ENCODE results near the gene TBL3.
"Not testable (repeated sequence)": the region's sequence is repeated elsewhere in the genome, so short reads cannot be mapped to it uniquely, and the experiment has no call there.

TBL3 gene

GRCh38 chr16:1971796-1972489, at the start of gene TBL3:
TBL3 (plus strand) TSS chr16:1972053; CDS start chr16:1972165, 112 bp downstream.
- peak; percentile 96 for DNase-seq (ENCODE audit: low spot score)

- DNase-seq (ENCODE audit: low spot score), result no peak
Measured at GRCh38 chr16:1922357-1922756, 49.5 kb upstream of the TBL3 start.

GRCh38 chr16:1923299-1924034, 48.4 kb upstream of the TBL3 start:
- peak; percentile 61 for DNase-seq (ENCODE audit: low spot score)

- no peak for DNase-seq (ENCODE audit: low spot score)
Measured at GRCh38 chr16:1924095-1924494, 47.8 kb upstream of the TBL3 start.

DNA sequence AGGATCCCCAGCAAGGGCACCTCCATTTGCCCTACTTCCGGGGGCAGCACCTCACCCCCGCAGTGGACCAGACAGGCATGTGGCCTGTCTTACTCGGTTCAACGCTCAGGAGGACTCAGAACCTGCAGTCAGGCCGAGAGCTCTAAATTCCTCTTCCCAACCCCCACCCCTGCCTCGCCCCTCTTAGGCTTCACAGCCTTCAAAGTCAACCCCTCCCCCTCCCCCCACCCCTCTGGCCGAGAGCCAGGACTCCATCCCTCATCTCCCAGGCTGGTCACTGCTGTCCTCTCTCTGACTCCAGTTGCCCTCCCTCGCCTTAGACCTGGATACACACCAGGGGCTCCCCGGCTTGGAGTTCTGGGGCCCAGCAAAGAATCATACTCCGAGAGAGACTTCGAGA, 45.6 kb upstream of the TBL3 start:
- no peak for DNase-seq (ENCODE audit: low spot score)

DNA sequence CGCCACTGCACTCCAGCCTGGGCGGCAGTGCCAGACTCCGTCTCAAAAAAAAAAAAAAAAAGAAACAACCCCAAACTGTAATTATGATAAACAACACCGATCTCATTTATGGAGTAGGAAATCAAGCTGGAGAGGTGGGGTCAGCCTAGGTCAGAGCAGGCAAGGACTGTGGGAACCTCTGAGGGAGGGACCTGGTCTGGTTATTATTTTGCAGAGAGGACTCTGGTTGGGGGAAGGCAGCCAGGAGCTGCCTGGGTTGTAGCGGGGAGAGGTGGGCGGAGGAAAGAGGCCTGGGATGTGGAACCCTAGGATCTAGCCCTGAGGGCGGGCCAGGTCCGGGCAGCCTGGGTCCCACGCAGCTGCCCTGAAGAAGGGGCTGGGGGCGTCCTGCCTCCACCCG, 42.7 kb upstream of the TBL3 start:
- peak; percentile 66 for DNase-seq (ENCODE audit: low spot score)

DNA sequence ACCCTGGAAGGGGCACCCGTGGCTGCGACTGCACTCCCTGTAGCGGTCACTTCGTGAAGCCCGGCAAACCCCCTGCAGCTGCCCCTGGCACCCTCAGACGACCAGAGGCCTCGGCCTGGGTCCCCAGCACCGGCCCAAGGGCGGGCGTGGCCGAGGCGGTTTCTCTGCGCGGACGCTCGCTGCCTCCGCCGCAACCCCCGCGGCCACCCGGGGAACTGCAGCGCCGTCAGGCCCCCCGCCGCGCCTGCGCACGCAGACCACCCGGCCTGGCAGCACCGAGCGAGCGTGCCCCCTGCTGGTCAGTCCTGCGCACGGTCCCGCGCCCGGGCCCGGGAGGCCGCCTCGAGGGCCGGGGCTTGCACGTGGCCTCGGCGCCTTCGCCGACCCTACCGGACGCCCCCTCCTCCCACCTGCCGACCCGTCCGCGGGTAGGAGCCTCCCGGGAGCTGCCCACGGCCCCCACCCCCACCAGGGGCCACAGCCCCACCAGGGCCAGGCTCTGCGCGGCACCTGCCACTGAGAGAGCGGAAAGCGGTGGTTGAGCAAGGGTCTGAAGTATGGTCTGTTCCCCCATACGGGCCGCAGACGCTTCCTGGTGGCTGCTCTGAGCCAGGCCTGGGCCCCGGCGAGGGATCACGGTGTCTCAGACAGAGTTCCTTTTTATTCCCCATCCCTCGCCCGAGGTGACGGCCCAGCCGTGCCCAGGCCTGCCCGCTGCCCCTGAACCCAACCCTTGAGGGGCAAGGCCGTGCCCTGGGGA, 42.1 kb upstream of the TBL3 start:
- DNase-seq (ENCODE audit: low spot score), result peak; percentile 96

GRCh38 chr16:1930338-1930720, 41.5 kb upstream of the TBL3 start:
- no peak for DNase-seq (ENCODE audit: low spot score)

GRCh38 chr16:1932050-1933028, 39.5 kb upstream of the TBL3 start:
- DNase-seq (ENCODE audit: low spot score), result peak; percentile 73

DNA sequence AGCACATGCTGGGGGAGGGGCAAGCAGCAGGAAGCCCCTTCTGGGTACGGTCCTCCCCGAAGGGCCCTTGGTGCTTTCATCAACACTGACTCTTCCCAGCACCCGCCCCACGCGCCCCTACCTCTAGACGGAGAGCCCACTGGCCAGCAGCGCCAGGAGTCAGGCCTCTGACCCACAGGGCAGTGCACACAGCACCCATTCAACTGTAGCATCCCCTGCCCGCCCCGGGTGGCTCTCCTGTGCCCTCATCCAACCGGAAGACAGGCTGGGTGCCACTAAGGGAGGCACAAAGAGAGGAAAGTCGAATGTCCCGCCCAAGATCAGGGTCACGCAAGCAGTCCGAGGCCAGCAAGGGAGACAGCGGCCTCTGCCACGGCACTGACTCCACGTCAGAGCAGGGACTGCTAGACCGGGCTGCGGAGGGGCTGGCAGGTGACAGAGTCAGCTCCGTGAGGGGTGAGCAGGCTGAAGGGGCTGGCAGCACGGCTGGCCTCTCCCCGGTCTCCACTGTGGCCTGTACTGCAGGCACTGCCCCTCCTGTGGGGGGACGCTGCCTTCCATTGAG, 38.7 kb upstream of the TBL3 start:
- DNase-seq (ENCODE audit: low spot score), result no peak

GRCh38 chr16:1936945-1937479, 34.8 kb upstream of the TBL3 start:
- DNase-seq (ENCODE audit: low spot score), result no peak

GRCh38 chr16:1938316-1938715, 33.5 kb upstream of the TBL3 start:
- DNase-seq (ENCODE audit: low spot score), result no peak

- no peak for DNase-seq (ENCODE audit: low spot score)
Measured at GRCh38 chr16:1938910-1939309, 32.9 kb upstream of the TBL3 start.

GRCh38 chr16:1939833-1940232, 32.0 kb upstream of the TBL3 start:
- not testable (repeated sequence) for DNase-seq (ENCODE audit: low spot score)

DNA sequence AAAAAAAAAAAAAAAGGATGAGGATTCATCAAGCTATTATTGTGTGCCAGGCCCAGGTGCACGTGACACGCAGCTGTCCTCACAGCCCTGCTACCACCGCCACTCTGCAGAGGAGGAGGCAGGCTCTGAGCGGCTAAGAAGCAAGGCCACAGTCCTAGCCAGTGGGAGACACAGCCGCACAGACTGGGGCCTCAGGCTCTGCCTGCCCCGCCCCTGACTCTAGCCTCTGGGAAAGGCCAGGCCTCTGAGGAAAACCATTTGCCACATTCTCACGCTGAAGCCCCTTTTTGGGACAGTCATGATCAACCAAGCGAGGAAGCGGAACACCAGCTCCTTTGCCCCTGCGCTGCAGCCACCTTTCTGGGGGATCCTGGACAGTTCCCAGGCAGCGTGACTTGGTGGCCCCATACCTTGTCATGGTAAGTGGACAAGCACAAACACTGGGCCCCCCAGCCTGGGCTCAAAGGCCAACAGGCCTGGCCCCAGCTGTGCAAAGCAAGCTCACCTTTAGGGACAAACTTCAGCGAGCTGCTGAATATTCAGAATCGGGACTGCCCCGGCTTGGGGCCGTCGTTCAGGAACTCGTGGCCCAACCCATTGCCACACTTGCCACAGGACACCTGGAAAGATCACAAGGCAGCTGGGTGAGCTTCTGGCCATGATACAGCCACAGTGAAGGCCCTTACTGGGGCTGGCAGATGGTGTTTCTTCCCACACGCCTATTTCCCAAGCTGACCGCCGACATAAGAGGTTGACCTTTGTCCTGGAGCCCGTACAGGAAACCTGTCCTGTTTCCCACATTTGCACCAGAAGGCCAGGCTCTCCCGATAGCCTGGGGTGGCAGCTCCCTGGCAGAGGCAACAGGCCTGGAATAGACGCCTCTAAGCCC, 31.3 kb upstream of the TBL3 start:
- DNase-seq (ENCODE audit: low spot score), result no peak

- no peak for DNase-seq (ENCODE audit: low spot score)
Measured at GRCh38 chr16:1941162-1942046, 30.4 kb upstream of the TBL3 start.

GRCh38 chr16:1942047-1942809, 29.6 kb upstream of the TBL3 start:
- no peak for DNase-seq (ENCODE audit: low spot score)

Data from iPS-NIHi11 (cell line).